Stomach (tissue), 9 donors: ENCODE results near the gene CMTM1. TPM values are rescaled to one million over a fixed set of nuclear protein-coding genes. Genes with fewer than 3 reads are reported as not detected.
"Not testable (repeated sequence)": the region's sequence is repeated elsewhere in the genome, so short reads cannot be mapped to it uniquely, and the experiment has no call there.

Experiments used
- DNase-seq, 2 donors: peaks; one replicate each; pipeline versions ENCODE4 v3.0.0 to v3.0.0-alpha.2; 2013 to 2019
- H3K27ac ChIP-seq, 5 donors: fragments of 200-600 bp in 4 of 5; sonication (generic) in 4 of 5; one replicate each; pipeline ENCODE4 v1.5.1; 2013 to 2019; ENCODE audit warnings: mild to moderate bottlenecking in 1 of 5, moderate library complexity in 1 of 5
- H3K27me3 ChIP-seq, 3 donors: fragments of 200-600 bp; sonication (generic); one replicate each; pipeline ENCODE4 v1.5.1; 2017 to 2019; ENCODE audit warnings: mixed run types in 1 of 3
- H3K36me3 ChIP-seq, 4 donors: fragments of 200-600 bp; sonication (generic); 1 replicate in 3 of 4; 2 replicates in 1 of 4; pipeline ENCODE4 v1.5.1; 2016 to 2019
- H3K4me1 ChIP-seq, 4 donors: fragments of 200-600 bp; sonication (generic); one replicate each; pipeline ENCODE4 v1.5.1; 2016 to 2019
- H3K4me3 ChIP-seq, 4 donors: fragments of 200-600 bp; sonication (generic) in 3 of 4; one replicate each; pipeline ENCODE4 v1.5.1; 2016 to 2019; ENCODE audit warnings: mild to moderate bottlenecking in 1 of 4
- H3K9me3 ChIP-seq, 4 donors: fragments of 200-600 bp; sonication (generic); one replicate each; pipeline ENCODE4 v1.5.1; 2016 to 2019
- EP300 ChIP-seq: sonication (generic); formaldehyde crosslinking; IDR thresholded peaks from one replicate; pipeline ENCODE4 v1.6.1; 2017; ENCODE audit warnings: antibody characterized with exemption
- POLR2A ChIP-seq, 4 donors: fragments of 450-650 bp; IDR thresholded peaks; one replicate each; pipeline ENCODE4 v1.6.1; 2016; ENCODE audit warnings: antibody characterized with exemption in 4 of 4, control low read depth in 2 of 4, mild to moderate bottlenecking in 1 of 4, moderate library complexity in 1 of 4
- POLR2AphosphoS5 ChIP-seq, 3 donors: sonication (generic); formaldehyde crosslinking; IDR thresholded peaks; one replicate each; pipeline ENCODE4 v1.6.1; 2016; ENCODE audit warnings: antibody characterized with exemption in 3 of 3
- WGBS, 5 donors: extraction: QIAGEN DNeasy Blood & Tissue Kit in 3 of 5; methylation state at CpG; one replicate each; pipeline versions ENCODE4 v1.1.5 to v1.1.7; 2013 to 2018; 5-methylcytosine and 5-hydroxymethylcytosine counted together
- intact Hi-C: fragments of 100-400 bp; cut with DNase I; formaldehyde crosslinking; loops from one replicate; pipeline ENCODE4 v1.15.1; 2023; ENCODE audit warnings: low total_unique reads
- polyA plus RNA-seq, 3 donors: library from polyadenylated mRNA; stranded (reverse); fragments of 200-250 nt; gene quantifications; one replicate each; pipeline ENCODE4 v1.2.3, GENCODE V29; 2013
- small RNA-seq, 4 donors: library from RNA; depleted of rRNA; stranded (forward); fragments of <200 nt; gene quantifications; one replicate each; pipeline ENCODE3, GENCODE V24; 2016
- total RNA-seq, 5 donors: library from RNA; depleted of rRNA; stranded (reverse); fragments of >200 nt; gene quantifications; one replicate each; pipeline versions ENCODE4 v1.1.0 to v1.2.3, GENCODE V29; 2014 to 2016
- TF ChIP-seq, protein P1 (sequence below), 7 experiments: fragments of 450-650 bp in 4 of 7; fragments of 200-600 bp in 3 of 7; sonication (generic) in 3 of 7; IDR thresholded peaks; one replicate each; pipeline ENCODE4 v1.5.1; 2016 to 2019; ENCODE audit warnings: antibody characterized with exemption in 7 of 7, control low read depth in 2 of 7, mild to moderate bottlenecking in 1 of 7
- donor health status: healthy with polysubstance abuse.
- donor health status: Bipolar disorder and iron deficiency.
- donor health status: healthy.

The CMTM1 gene
- total and polyA plus RNA-seq, 8 donors = 0.28 TPM; not detected in 7

DNA sequence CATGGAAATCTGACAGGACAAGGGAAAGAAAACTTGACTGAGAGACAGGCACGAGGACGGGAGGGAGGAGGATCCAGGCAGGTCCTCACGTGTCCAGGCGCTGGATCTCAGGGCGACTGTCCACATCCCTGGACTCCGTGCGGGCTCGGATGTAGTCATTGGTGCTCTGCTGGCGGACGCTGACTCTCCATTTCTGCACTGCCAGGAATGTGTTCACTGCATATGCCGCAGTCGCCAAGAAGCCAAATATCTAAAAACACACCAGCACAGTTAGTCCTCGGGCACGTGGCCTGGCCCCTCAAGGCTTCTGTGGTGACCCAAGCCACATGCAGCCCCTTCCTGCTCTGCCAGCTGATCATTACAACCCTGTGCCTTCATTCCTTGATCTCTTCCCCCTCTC is 55.7 kb downstream of the CMTM1 start:
- intact Hi-C loops = no loop called here
- DNase-seq = no peak
- H3K27ac ChIP-seq = no peak overlapping the region
- H3K27me3 ChIP-seq = no peaks in the 10 kb centered on the region
- H3K4me3 ChIP-seq = no peak overlapping the region
- TF ChIP-seq POLR2A (IDR thresholded peaks at IDR 0.05) (no peak), EP300 (no peak), POLR2AphosphoS5 (IDR thresholded peaks at IDR 0.05) (no peak)
- TF ChIP-seq, protein P1, sequence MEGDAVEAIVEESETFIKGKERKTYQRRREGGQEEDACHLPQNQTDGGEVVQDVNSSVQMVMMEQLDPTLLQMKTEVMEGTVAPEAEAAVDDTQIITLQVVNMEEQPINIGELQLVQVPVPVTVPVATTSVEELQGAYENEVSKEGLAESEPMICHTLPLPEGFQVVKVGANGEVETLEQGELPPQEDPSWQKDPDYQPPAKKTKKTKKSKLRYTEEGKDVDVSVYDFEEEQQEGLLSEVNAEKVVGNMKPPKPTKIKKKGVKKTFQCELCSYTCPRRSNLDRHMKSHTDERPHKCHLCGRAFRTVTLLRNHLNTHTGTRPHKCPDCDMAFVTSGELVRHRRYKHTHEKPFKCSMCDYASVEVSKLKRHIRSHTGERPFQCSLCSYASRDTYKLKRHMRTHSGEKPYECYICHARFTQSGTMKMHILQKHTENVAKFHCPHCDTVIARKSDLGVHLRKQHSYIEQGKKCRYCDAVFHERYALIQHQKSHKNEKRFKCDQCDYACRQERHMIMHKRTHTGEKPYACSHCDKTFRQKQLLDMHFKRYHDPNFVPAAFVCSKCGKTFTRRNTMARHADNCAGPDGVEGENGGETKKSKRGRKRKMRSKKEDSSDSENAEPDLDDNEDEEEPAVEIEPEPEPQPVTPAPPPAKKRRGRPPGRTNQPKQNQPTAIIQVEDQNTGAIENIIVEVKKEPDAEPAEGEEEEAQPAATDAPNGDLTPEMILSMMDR (IDR thresholded peaks at IDR 0.05) = no peak
- 91 to 95% (median 93%) methylated on average over 14 of the region's 14 CpGs for WGBS, 5 donors
- peaks cover 11 to 37% (median 35%) of the 10 kb centered on the region in 4 donors for H3K36me3 ChIP-seq
- H3K9me3 ChIP-seq = no peaks in the 10 kb centered on the region
- H3K4me1 ChIP-seq = peaks cover 15 to 32% (median 21%) of the 10 kb centered on the region in 4 donors

DNA sequence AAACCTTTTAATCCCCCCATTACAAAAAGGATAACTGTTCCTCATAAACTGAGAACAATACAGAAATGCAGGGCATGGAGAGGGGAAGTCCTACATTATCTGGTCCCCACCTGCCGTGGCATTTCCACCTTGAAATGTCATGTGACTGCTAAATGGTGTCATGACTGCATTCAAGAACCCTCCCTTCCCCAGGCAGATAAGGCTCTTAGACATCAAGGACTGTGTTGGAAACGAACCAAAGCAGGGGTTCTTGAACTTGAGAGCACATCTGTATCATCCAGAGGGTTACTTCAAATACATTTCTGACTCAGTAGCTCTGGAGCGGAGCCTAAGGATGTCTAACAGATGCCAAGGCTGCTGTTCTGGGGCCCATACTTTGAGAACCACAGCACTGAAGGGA is 56.6 kb downstream of the CMTM1 start:
- Histone ChIP-seq H3K9me3 (no peaks in the 10 kb centered on the region), H3K36me3 (peaks cover 11 to 36% (median 34%) of the 10 kb centered on the region in 4 donors), H3K4me3 (no peak overlapping the region), H3K27me3 (no peaks in the 10 kb centered on the region), H3K4me1 (peaks cover 13 to 26% (median 17%) of the 10 kb centered on the region in 4 donors), H3K27ac (no peak overlapping the region)
- no peak for DNase-seq
- WGBS, 5 donors = 42 to 83% (median 64%) methylated on average over 3 of the region's 3 CpGs
- intact Hi-C loops = no loop called here
- TF ChIP-seq POLR2A (IDR thresholded peaks at IDR 0.05) (no peak), POLR2AphosphoS5 (IDR thresholded peaks at IDR 0.05) (no peak), EP300 (no peak)
- TF ChIP-seq, protein P1 (IDR thresholded peaks at IDR 0.05) = no peak

DNA sequence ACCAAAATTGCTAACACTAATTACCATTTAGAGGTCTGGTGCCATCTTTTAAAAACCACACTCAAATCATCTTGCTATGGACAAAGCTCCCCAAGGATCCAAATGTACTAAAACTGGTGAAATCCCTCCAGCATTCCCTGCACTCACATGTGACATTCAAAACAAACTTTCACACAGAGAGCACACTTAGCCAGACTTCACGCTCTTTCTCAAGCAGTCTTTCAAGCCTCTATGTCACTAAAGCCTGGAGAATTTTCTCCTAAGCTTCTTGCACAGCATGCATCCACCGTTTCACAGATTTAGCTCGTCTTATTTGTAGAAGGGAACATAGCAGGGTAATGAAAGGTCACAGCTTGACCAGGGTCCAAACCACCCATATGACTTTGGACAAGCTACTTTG is 57.5 kb downstream of the CMTM1 start:
- peaks cover 5 to 17% (median 8%) of the 10 kb centered on the region in 4 donors for H3K4me1 ChIP-seq
- no peak overlapping the region for H3K27ac ChIP-seq
- DNase-seq = no peak
- TF ChIP-seq, protein P1 (IDR thresholded peaks at IDR 0.05) = no peak
- TF ChIP-seq POLR2AphosphoS5 (IDR thresholded peaks at IDR 0.05) (no peak), EP300 (no peak), POLR2A (IDR thresholded peaks at IDR 0.05) (no peak)
- WGBS, 5 donors = 69 to 85% (median 81%) methylated on average over 3 of the region's 3 CpGs
- no peak overlapping the region for H3K4me3 ChIP-seq
- no peaks in the 10 kb centered on the region for H3K9me3 ChIP-seq
- H3K27me3 ChIP-seq = no peaks in the 10 kb centered on the region
- intact Hi-C loops = no loop called here
- H3K36me3 ChIP-seq = peaks cover 11 to 42% (median 34%) of the 10 kb centered on the region in 4 donors

DNA sequence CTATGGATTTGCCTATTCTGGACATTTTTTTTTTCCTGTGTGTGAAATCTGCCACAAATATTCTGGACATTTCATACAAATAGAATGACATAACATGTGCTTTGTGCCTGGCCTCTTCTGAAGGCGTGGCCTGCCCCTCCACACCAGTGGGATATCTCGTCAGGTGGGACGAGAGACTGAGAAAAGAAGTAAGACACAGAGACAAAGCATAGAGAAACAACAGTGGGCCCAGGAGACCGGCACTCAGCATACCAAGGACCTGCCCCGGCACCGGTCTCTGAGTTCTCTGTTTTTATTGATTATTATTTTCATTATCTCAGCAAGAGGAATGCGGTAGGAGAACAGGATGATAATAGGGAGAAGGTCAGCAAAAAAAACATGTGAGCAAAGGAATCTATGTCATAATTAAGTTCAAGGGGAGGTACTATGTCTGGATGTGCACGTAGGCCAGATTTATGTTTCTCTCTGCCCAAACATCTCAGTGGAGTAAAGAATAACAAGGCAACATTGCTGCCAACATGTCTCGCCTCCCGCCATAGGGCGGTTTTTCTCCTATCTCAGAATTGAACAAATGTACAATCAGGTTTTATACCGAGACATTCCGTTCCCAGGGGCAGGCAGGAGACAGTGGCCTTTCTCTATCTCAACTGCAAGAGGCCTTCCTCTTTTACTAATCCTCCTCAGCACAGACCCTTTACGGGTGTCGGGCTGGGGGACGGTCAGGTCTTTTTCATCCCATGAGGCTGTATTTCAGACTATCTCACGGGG is 61.6 kb downstream of the CMTM1 start:
- H3K4me3 ChIP-seq, DNase-seq, intact Hi-C loops, H3K27ac ChIP-seq, H3K9me3 ChIP-seq, H3K27me3 ChIP-seq: not testable (repeated sequence)
- WGBS, 5 donors = 80 to 87% (median 87%) methylated on average over 17 of the region's 17 CpGs
- peaks cover 0 to 23% (median 10%) of the 10 kb centered on the region in 4 donors for H3K36me3 ChIP-seq
- peaks cover 0 to 11% (median 8%) of the 10 kb centered on the region in 4 donors for H3K4me1 ChIP-seq

Small RNA genes within 50 kb of the gene (small RNA-seq; reads per million reads assigned to genes)
- gene CKLF-CMTM1 = 0 reads per million in 4 donors

Other genes with a start within 250 kb of the CMTM1 start
- gene CDH5, start 199.7 kb upstream of the CMTM1 start, total RNA-seq = 10 to 100 TPM in 4 of 5 donors, 1 to 10 TPM in 1; 9.0 to 46.9 (median 26.3) TPM
- gene CDH5, start 199.7 kb upstream of the CMTM1 start, polyA plus RNA-seq = 1 to 10 TPM; 2.4 to 6.0 (median 4.0) TPM
- under 1 TPM in 1 of 5 donors, not detected in 4; 0.55 TPM for gene BEAN1, start 139.1 kb upstream of the CMTM1 start, total RNA-seq
- gene BEAN1, start 139.1 kb upstream of the CMTM1 start, polyA plus RNA-seq = 1 to 10 TPM in 1 of 3 donors, under 1 TPM in 1, not detected in 1; 0.40 to 3.7 TPM
- 10 to 100 TPM; 10.7 to 25.0 (median 22.0) TPM for gene TK2, start 16.3 kb upstream of the CMTM1 start, total RNA-seq
- gene TK2, start 16.3 kb upstream of the CMTM1 start, polyA plus RNA-seq = 10 to 100 TPM in 2 of 3 donors, 1 to 10 TPM in 1; 9.8 to 15.4 (median 14.4) TPM
- gene CKLF, start 13.9 kb upstream of the CMTM1 start, total RNA-seq = 10 to 100 TPM in 3 of 5 donors, 1 to 10 TPM in 1, not detected in 1; 4.1 to 35.7 (median 18.4) TPM
- gene CKLF, start 13.9 kb upstream of the CMTM1 start, polyA plus RNA-seq = 10 to 100 TPM; 21.8 to 35.1 (median 30.5) TPM
- gene CMTM2, start 13.0 kb downstream of the CMTM1 start, total RNA-seq = not detected
- gene CMTM2, start 13.0 kb downstream of the CMTM1 start, polyA plus RNA-seq = under 1 TPM in 2 of 3 donors, not detected in 1; 0.48 to 0.50 TPM
- gene CMTM3, start 38.3 kb downstream of the CMTM1 start, total RNA-seq = 10 to 100 TPM in 1 of 5 donors, 1 to 10 TPM in 1, under 1 TPM in 1, not detected in 2; 0.87 to 10.3 (median 6.5) TPM
- gene CMTM3, start 38.3 kb downstream of the CMTM1 start, polyA plus RNA-seq = 10 to 100 TPM in 2 of 3 donors, 1 to 10 TPM in 1; 6.7 to 12.2 (median 11.9) TPM
- gene CMTM4, start 130.3 kb downstream of the CMTM1 start, total RNA-seq = 100 to 1,000 TPM in 3 of 5 donors, 10 to 100 TPM in 2; 10.5 to 244 (median 127) TPM
- 10 to 100 TPM; 15.1 to 38.2 (median 24.1) TPM for gene CMTM4, start 130.3 kb downstream of the CMTM1 start, polyA plus RNA-seq
- 100 to 1,000 TPM in 4 of 5 donors, 10 to 100 TPM in 1; 53.1 to 264 (median 211) TPM for gene DYNC1LI2, start 185.2 kb downstream of the CMTM1 start, total RNA-seq
- gene DYNC1LI2, start 185.2 kb downstream of the CMTM1 start, polyA plus RNA-seq = 10 to 100 TPM; 34.5 to 67.4 (median 51.6) TPM
- not detected for gene TERB1, start 235.1 kb downstream of the CMTM1 start, total RNA-seq
- gene TERB1, start 235.1 kb downstream of the CMTM1 start, polyA plus RNA-seq = not detected